ENCODE results near the gene ARHGAP19.
A peak's percentile ranks its signal among the peaks of the same experiment; 100 is the strongest.
"Not testable (repeated sequence)": the region's sequence is repeated elsewhere in the genome, so short reads cannot be mapped to it uniquely, and the experiment has no call there.

Gene ARHGAP19

DNA sequence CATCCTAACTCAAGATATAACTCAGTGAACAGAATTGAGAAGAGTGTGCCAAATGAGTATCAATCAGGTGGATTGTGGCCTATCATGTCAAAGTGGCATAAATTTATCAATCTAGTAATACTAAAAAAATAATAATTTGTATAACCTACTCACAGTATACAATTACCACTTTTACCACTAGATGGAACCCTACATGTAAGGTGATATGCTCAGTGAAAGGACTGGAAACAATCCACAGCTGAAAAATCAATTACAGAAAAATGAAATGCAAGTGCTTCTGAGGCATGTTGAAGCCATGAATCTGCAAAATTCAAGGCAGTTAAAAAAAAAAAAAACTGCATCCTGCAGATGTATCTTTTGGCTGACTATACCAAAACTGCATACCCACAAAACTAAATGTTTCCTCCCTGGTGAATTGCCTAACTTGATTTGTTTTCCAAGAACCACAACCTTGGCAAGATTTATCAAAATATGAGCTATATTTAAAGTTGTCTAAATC lies 13.9 kb downstream of the ARHGAP19 start:
- TF ChIP-seq, protein P1, sequence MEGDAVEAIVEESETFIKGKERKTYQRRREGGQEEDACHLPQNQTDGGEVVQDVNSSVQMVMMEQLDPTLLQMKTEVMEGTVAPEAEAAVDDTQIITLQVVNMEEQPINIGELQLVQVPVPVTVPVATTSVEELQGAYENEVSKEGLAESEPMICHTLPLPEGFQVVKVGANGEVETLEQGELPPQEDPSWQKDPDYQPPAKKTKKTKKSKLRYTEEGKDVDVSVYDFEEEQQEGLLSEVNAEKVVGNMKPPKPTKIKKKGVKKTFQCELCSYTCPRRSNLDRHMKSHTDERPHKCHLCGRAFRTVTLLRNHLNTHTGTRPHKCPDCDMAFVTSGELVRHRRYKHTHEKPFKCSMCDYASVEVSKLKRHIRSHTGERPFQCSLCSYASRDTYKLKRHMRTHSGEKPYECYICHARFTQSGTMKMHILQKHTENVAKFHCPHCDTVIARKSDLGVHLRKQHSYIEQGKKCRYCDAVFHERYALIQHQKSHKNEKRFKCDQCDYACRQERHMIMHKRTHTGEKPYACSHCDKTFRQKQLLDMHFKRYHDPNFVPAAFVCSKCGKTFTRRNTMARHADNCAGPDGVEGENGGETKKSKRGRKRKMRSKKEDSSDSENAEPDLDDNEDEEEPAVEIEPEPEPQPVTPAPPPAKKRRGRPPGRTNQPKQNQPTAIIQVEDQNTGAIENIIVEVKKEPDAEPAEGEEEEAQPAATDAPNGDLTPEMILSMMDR (IDR thresholded peaks at IDR 0.05; ENCODE audit: low read depth, low read length), result peak; percentile 32; the same call in 1 of the 2 replicates
- no peak overlapping the region for H3K4me3 ChIP-seq (ENCODE audit: low read depth, low read length)

DNA sequence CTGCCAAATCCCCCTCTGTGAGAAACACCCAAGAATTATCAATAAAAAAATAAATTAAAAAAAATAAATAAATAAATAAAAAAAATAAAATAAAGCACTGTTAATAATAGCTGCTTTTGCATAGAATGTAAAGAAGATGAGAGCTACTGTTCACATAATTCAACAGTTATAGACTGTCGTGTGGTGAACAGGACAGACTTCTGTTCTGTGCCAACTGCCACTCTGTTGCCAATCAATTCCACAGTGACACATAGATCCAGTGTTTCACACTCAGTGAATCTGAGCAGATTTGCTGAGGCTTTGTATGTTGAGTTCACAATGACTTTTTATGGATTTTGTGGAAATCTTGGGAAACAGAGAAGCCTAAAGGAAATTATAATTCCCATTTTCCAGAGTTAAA lies 14.9 kb downstream of the ARHGAP19 start:
- TF ChIP-seq, protein P1 (IDR thresholded peaks at IDR 0.05; ENCODE audit: low read depth, low read length), result no peak
- no peak overlapping the region for H3K4me3 ChIP-seq (ENCODE audit: low read depth, low read length)

DNA sequence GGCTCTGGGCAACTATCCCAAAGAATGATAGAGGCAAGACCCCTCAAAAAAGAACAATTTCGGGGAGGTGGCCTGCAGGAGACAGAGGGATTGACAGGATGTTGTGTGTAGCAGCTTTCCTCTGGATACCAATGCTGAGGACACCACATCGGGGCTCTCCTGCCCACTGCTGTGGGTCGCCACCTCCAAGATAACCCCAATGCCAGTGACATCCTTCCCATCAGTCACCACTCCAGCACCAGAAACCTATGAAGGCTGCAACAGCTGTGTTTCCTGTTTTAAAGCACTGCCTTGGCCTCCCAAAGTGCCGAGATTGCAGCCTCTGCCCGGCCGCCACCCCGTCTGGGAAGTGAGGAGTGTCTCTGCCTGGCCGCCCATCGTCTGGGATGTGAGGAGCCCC lies 17.6 kb downstream of the ARHGAP19 start:
- TF ChIP-seq, protein P1 (IDR thresholded peaks at IDR 0.05; ENCODE audit: low read depth, low read length), result no peak
- H3K4me3 ChIP-seq (ENCODE audit: low read depth, low read length), result no peak overlapping the region

DNA sequence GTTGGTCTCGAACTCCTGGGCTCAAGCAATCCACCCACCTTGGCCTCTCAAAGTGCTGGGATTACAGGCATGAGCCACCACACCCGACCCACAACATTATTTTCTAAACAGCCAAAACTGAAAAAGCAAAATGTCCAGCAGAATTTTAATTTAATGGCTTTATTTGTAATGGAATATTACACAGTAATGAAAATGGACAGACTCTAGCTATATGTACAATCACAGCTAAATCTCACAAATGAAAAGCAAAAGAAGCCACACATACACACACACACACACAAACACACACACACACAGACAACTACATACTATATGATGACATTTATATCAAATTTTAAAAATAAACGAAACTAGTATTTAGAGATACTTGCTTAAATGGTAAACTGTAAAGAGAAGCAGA lies 18.7 kb downstream of the ARHGAP19 start:
- H3K4me3 ChIP-seq (ENCODE audit: low read depth, low read length), result no peak overlapping the region
- TF ChIP-seq, protein P1 (IDR thresholded peaks at IDR 0.05; ENCODE audit: low read depth, low read length), result no peak

DNA sequence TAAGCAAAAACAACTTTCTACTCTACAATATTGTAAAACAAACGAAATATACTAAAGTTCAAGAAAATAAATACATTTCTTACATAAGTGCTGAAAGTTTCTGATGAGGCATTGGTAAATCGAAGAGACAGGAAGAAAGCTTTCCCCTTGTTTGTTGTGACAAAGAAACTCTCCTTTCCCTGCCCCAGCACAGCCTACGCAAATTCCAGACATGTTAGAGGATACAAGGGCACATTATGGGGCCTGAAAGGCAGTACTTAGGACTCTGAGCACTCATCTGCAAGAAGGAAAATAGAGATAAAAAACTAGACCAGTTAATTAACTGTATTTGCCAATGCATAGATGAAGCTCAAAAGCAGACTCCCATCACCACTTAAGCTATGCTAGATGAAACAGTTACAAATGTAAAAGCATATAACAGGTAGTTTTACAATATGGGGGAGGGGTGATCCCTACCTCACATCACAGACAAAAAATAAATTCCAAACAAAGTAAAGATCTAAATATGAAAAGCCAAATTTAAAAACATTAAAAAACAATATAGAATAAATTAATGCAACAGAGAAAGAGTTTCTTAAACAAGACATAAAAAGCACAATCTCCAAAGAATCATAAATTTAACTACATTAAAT lies 21.8 kb downstream of the ARHGAP19 start:
- TF ChIP-seq, protein P1 (IDR thresholded peaks at IDR 0.05; ENCODE audit: low read depth, low read length), result no peak
- no peak overlapping the region for H3K4me3 ChIP-seq (ENCODE audit: low read depth, low read length)

DNA sequence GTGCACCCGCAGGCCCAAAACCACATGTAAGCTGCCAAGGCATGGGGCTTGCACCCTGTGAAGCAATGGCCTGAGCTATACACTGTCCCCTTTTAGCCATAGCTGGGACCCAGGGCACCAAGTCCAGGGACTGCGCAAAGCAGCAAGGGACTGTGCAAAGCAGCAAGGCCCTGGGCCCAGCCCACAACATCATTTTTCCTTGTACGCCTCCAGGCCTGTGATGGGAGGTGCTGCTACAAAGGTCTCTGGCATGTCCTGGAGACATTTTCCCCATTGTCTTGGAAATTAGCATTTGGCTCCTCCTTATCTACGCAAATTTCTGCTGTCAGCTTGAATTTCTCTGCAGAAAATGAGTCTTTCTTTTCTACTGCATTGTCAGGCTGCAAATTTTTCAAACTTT lies 24.8 kb downstream of the ARHGAP19 start:
- TF ChIP-seq, protein P1 (IDR thresholded peaks at IDR 0.05; ENCODE audit: low read depth, low read length), result no peak
- no peak overlapping the region for H3K4me3 ChIP-seq (ENCODE audit: low read depth, low read length)

DNA sequence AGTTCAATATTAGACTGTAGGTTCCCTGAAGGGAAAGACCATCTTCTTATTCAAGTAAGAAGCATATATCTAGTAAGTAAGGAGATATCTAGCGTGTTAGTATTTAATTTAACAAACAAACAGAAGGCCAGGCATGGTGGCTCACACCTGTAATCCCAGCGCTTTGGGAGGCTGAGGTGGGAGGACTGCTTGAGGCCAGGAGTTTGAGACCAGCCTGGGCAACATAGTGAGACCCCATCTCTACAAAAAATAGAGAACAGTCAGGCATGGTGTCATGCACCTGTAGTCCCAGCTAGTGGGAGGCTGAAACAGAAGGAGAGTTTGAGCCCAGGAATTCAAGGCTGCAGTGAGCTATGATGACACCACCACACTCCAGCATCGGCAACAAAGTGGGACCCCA lies 27.3 kb downstream of the ARHGAP19 start:
- H3K4me3 ChIP-seq (ENCODE audit: low read depth, low read length), result not testable (repeated sequence)

DNA sequence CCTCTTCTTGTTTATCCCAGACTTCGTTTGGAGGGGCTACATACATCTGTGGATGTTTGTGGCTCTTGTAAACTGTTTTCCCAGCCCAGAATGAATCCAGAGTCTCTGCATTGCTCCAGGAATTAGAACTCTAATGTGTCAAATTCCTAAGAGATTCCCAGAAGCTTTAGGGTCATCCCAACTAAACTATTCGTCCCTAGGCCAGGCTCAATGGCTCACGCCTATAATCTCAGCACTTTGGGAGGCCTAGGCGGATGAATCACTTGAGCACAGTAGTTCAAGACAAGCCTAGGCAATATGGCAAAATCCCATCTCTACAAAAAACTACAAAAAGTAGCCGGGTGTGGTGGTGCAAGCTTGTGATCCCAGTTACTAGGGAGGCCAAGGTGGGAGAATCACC lies 28.5 kb downstream of the ARHGAP19 start:
- H3K4me3 ChIP-seq (ENCODE audit: low read depth, low read length), result no peak overlapping the region
- TF ChIP-seq, protein P1 (IDR thresholded peaks at IDR 0.05; ENCODE audit: low read depth, low read length), result no peak

All from WI38 (cell line).